IMR-90 (cell line): ENCODE measurements around the gene TMUB2. TPM values are rescaled to one million over a fixed set of nuclear protein-coding genes. Genes with fewer than 3 reads are reported as not detected.

Experiments
- ATAC-seq: fragments of 200-7000 bp; cut with Tn5 transposase; 2 replicates; pipeline ENCODE4 v1.9.1; 2020; ENCODE audit warnings: low read depth, mild to moderate bottlenecking, moderate library complexity
- BruUV-seq: library from RNA; stranded (reverse); fragments of 400-500 nt; replicated peaks from 2 replicates; lab custom pipeline; 2021; lab: Mats Ljungman, UMichigan
- CTCF ChIA-PET: fragments of 300-600 bp; formaldehyde crosslinking; extraction: SDS; loops from one replicate; lab custom pipeline; 2021; ENCODE audit warnings: antibody characterized with exemption; lab: Yijun Ruan, JAX
- POLR2A ChIA-PET: fragments of 300-600 bp; sonication (Branson Sonifier 250); formaldehyde crosslinking; loops from one replicate; lab custom pipeline; 2022; ENCODE audit warnings: antibody characterized with exemption; ENCODE audit not compliant: unreplicated experiment; lab: Charles Lee
- DNase-seq: peaks from one replicate; pipeline ENCODE4 v3.0.0; 2013
- H2AFZ ChIP-seq: replicated peaks from 2 replicates; pipeline ENCODE3; 2013; ENCODE audit warnings: low read length, mild to moderate bottlenecking; ENCODE audit not compliant: poor library complexity
- H2AK5ac ChIP-seq: 2 replicates; pipeline ENCODE4 v1.6.1; 2013; ENCODE audit warnings: low read depth, low read length, inconsistent platforms
- H2AK9ac ChIP-seq: replicated peaks from 2 replicates; pipeline ENCODE3; 2013; ENCODE audit warnings: mild to moderate bottlenecking, low read depth, low read length, moderate library complexity; ENCODE audit not compliant: poor library complexity
- H2BK120ac ChIP-seq: 2 replicates; pipeline ENCODE4 v1.6.1; 2013; ENCODE audit warnings: low read depth, low read length, inconsistent platforms
- H2BK15ac ChIP-seq: 3 replicates; pipeline ENCODE4 v1.6.1; 2013; ENCODE audit warnings: low read depth, low read length, inconsistent platforms
- H2BK20ac ChIP-seq: 2 replicates; pipeline ENCODE4 v1.6.1; 2013; ENCODE audit warnings: low read depth, mild to moderate bottlenecking, inconsistent platforms, low read length, moderate library complexity
- H2BK5ac ChIP-seq: 2 replicates; pipeline ENCODE4 v1.6.1; 2013; ENCODE audit warnings: mild to moderate bottlenecking, low read depth, low read length, inconsistent platforms; ENCODE audit not compliant: poor library complexity, severe bottlenecking
- H3K14ac ChIP-seq: replicated peaks from 2 replicates; pipeline ENCODE4 v1.6.1; 2013; ENCODE audit warnings: low read depth, low read length, inconsistent platforms
- H3K18ac ChIP-seq: 2 replicates; pipeline ENCODE4 v1.6.1; 2013; ENCODE audit warnings: low read depth, low read length, control low read depth
- H3K23ac ChIP-seq: 2 replicates; pipeline ENCODE4 v1.6.1; 2013; ENCODE audit warnings: low read depth, low read length, inconsistent platforms
- H3K27ac ChIP-seq: 2 replicates; pipeline ENCODE4 v1.5.1; 2013; ENCODE audit warnings: mild to moderate bottlenecking, control low read depth, low read length; ENCODE audit not compliant: insufficient read depth
- H3K27me3 ChIP-seq: 2 replicates; pipeline ENCODE4 v1.6.1; 2013; ENCODE audit warnings: low read length; ENCODE audit not compliant: control insufficient read depth, insufficient read depth
- H3K36me3 ChIP-seq: 2 replicates; pipeline ENCODE4 v1.6.1; 2013; ENCODE audit warnings: low read length, mixed read lengths; ENCODE audit not compliant: control insufficient read depth, insufficient read depth
- H3K4ac ChIP-seq: 2 replicates; pipeline ENCODE4 v1.6.1; 2013; ENCODE audit warnings: low read depth, low read length, inconsistent platforms
- H3K4me1 ChIP-seq: 2 replicates; pipeline ENCODE4 v1.6.1; 2013; ENCODE audit warnings: low read length, mixed read lengths; ENCODE audit not compliant: control insufficient read depth, insufficient read depth
- H3K4me2 ChIP-seq: 2 replicates; pipeline ENCODE4 v1.6.1; 2013; ENCODE audit warnings: low read depth, mild to moderate bottlenecking, control low read depth, low read length, moderate library complexity
- H3K4me3 ChIP-seq: 2 replicates; pipeline ENCODE4 v1.5.1; 2013; ENCODE audit warnings: low read depth, mild to moderate bottlenecking, control low read depth, low read length, moderate library complexity; ENCODE audit not compliant: insufficient read depth
- H3K56ac ChIP-seq: 2 replicates; pipeline ENCODE4 v1.6.1; 2013; ENCODE audit warnings: low read length, inconsistent platforms; ENCODE audit not compliant: insufficient read depth; ENCODE audit errors: extremely low read depth
- H3K79me1 ChIP-seq, 2 experiments: 2 replicates each; pipeline ENCODE4 v1.6.1; 2013; ENCODE audit warnings: low read length in 2 of 2, inconsistent platforms in 1 of 2, low read depth in 1 of 2
- H3K9ac ChIP-seq: 2 replicates; pipeline ENCODE4 v1.6.1; 2013; ENCODE audit warnings: low read depth, low read length, control low read depth
- H3K9me1 ChIP-seq: 2 replicates; pipeline ENCODE4 v1.6.1; 2013; ENCODE audit warnings: low read length, inconsistent platforms; ENCODE audit not compliant: insufficient read depth
- H3K9me3 ChIP-seq: 2 replicates; pipeline ENCODE4 v1.6.1; 2013; ENCODE audit warnings: low read length; ENCODE audit not compliant: control insufficient read depth, insufficient read depth
- H4K20me1 ChIP-seq: 2 replicates; pipeline ENCODE4 v1.6.1; 2013; ENCODE audit warnings: low read length, inconsistent platforms; ENCODE audit not compliant: insufficient read depth
- H4K5ac ChIP-seq: 2 replicates; pipeline ENCODE4 v1.6.1; 2013; ENCODE audit warnings: mild to moderate bottlenecking, low read depth, low read length, control low read depth
- H4K8ac ChIP-seq, 2 experiments: 2 replicates each; pipeline ENCODE4 v1.6.1; 2013; ENCODE audit warnings: low read depth in 2 of 2, low read length in 2 of 2, control low read depth in 1 of 2, inconsistent platforms in 1 of 2
- H4K91ac ChIP-seq: 2 replicates; pipeline ENCODE4 v1.6.1; 2013; ENCODE audit warnings: low read depth, low read length, inconsistent platforms; ENCODE audit not compliant: insufficient read depth
- BHLHE40 ChIP-seq: fragments of 150-350 bp; IDR thresholded peaks from 2 replicates; pipeline ENCODE4 v1.6.1; 2016; ENCODE audit warnings: mild to moderate bottlenecking, low read depth, low read length
- CEBPB ChIP-seq: IDR thresholded peaks from 2 replicates; pipeline ENCODE4 v1.6.1; 2012; ENCODE audit warnings: low read depth, low read length, improper control_type of control experiment
- CHD1 ChIP-seq: IDR thresholded peaks from 2 replicates; pipeline ENCODE4 v1.6.1; 2012; ENCODE audit warnings: low read depth, low read length, improper control_type of control experiment
- FOS ChIP-seq: fragments of 150-350 bp; IDR thresholded peaks from 2 replicates; pipeline ENCODE4 v1.6.1; 2016; ENCODE audit warnings: low read depth, low read length
- MAFK ChIP-seq: IDR thresholded peaks from 2 replicates; pipeline ENCODE4 v1.6.1; 2012; ENCODE audit warnings: low read depth, low read length, improper control_type of control experiment
- MAZ ChIP-seq: IDR thresholded peaks from 2 replicates; pipeline ENCODE4 v1.6.1; 2012; ENCODE audit warnings: low read depth, mild to moderate bottlenecking, low read length, improper control_type of control experiment, moderate library complexity, borderline replicate concordance
- MXI1 ChIP-seq: IDR thresholded peaks from 2 replicates; pipeline ENCODE4 v1.6.1; 2012; ENCODE audit warnings: low read depth, mild to moderate bottlenecking, low read length, moderate library complexity, borderline replicate concordance
- NFE2L2 ChIP-seq: fragments of 150-350 bp; IDR thresholded peaks from 2 replicates; pipeline ENCODE4 v1.6.1; 2016; ENCODE audit warnings: low read depth, mild to moderate bottlenecking, low read length
- POLR2A ChIP-seq: IDR thresholded peaks from 2 replicates; pipeline ENCODE4 v1.6.1; 2012; ENCODE audit warnings: mild to moderate bottlenecking, low read depth, low read length
- RAD21 ChIP-seq: IDR thresholded peaks from 2 replicates; pipeline ENCODE4 v1.6.1; 2012; ENCODE audit warnings: low read length, improper control_type of control experiment
- RCOR1 ChIP-seq: IDR thresholded peaks from 2 replicates; pipeline ENCODE4 v1.6.1; 2012; ENCODE audit warnings: mild to moderate bottlenecking, low read length, improper control_type of control experiment; ENCODE audit not compliant: insufficient replicate concordance
- RFX5 ChIP-seq: IDR thresholded peaks from 2 replicates; pipeline ENCODE4 v1.8.0; 2012; ENCODE audit warnings: low read depth, mild to moderate bottlenecking, low read length, moderate library complexity
- WGBS, 2 experiments: methylation state at CpG; one replicate each; pipeline versions ENCODE4 v1.1.5 to v1.1.7; 2013; ENCODE audit warnings: missing lambda C conversion rate in 2 of 2; ENCODE audit not compliant: insufficient read length in 1 of 2; ENCODE audit errors: extremely low coverage in 2 of 2; 5-methylcytosine and 5-hydroxymethylcytosine counted together
- dilution Hi-C: fragments of 300-500 bp; cut with HindIII; formaldehyde crosslinking; loops from one replicate; pipeline ENCODE4 v1.14.3; 2018; ENCODE audit warnings: low sequenced_read_pairs; ENCODE audit not compliant: unreplicated experiment
- in situ Hi-C: fragments of 300-500 bp; cut with MboI; formaldehyde crosslinking; loops from 3 replicates; pipeline ENCODE4 v1.14.3; 2019; ENCODE audit warnings: low sequenced_read_pairs, inconsistent platforms, mixed read lengths
- intact Hi-C: fragments of 100-400 bp; cut with micrococcal nuclease; formaldehyde crosslinking; loops from 2 replicates; pipeline ENCODE4 v1.10.0; 2022
- polyA plus RNA-seq, 3 experiments: library from polyadenylated mRNA; depleted of rRNA; stranded (reverse); fragments of >200 nt; gene quantifications; 2 replicates each; pipeline ENCODE4 v1.2.3, GENCODE V29; 2012; ENCODE audit warnings: low replicate concordance in 1 of 3
- total RNA-seq: library from RNA; depleted of rRNA; stranded (reverse); fragments of >200 nt; gene quantifications from 2 replicates; pipeline ENCODE4 v1.2.3, GENCODE V29; 2012
- TF ChIP-seq, protein P1 (sequence below): fragments of 150-350 bp; IDR thresholded peaks from 2 replicates; pipeline ENCODE4 v1.6.1; 2016; ENCODE audit warnings: low read depth, mild to moderate bottlenecking, low read length, moderate library complexity, borderline replicate concordance
- TF ChIP-seq, protein P2 (sequence below): conservative IDR thresholded peaks from 2 replicates; pipeline ENCODE4 v1.5.1; 2012; ENCODE audit warnings: mild to moderate bottlenecking, low read depth, low read length, improper control_type of control experiment
- TF ChIP-seq, protein P3 (sequence below): fragments of 150-350 bp; IDR thresholded peaks from 2 replicates; pipeline ENCODE4 v1.6.1; 2017; ENCODE audit warnings: mild to moderate bottlenecking, antibody characterized with exemption, low read length, low read depth

TMUB2 gene
- total and polyA plus RNA-seq, 2 of the 4 experiments (the other 2 are of a cell fraction), result 16.5 to 42.5 TPM

GRCh38 chr17:44176671-44177501, 9.9 kb upstream of the TMUB2 start:
- Histone ChIP-seq H3K79me1 (peaks cover 2 to 16% of the 10 kb centered on the region in 2 experiments), H2BK5ac (no peak overlapping the region), H3K27ac (no peak overlapping the region), H3K36me3 (peaks cover 19% of the 10 kb centered on the region), H2AK5ac (no peak overlapping the region), H3K14ac (no peak overlapping the region), H3K4me2 (no peak overlapping the region), H4K8ac (no peak overlapping the region), H2AK9ac (no peak overlapping the region), H3K23ac (no peak overlapping the region), H4K5ac (no peak overlapping the region), H3K4me3 (no peak overlapping the region), H2AFZ (no peak overlapping the region), H4K91ac (no peak overlapping the region), H3K27me3 (no peaks in the 10 kb centered on the region), H2BK20ac (no peak overlapping the region), H3K9me3 (no peaks in the 10 kb centered on the region), H3K4ac (no peak overlapping the region), H4K20me1 (peaks cover 3% of the 10 kb centered on the region), H3K18ac (no peak overlapping the region), H3K56ac (no peak overlapping the region), H2BK120ac (no peak overlapping the region), H3K4me1 (no peaks in the 10 kb centered on the region), H3K9me1 (no peaks in the 10 kb centered on the region), H3K9ac (no peak overlapping the region), H2BK15ac (no peak overlapping the region)
- dilution Hi-C loops, result no loop called here
- 93% methylated on average over 43 of the region's 54 CpGs; no CpG with 5 or more reads in 1 of the 2 experiments for WGBS, 2 experiments
- ChIA-PET POLR2A (no interaction called here), CTCF (interaction anchor here (0.6 kb wide), 1 partner anchor 36 kb away, joined by 3 read pairs; no protein-coding TSS in a partner anchor)
- ATAC-seq (no peak), DNase-seq (no peak)
- no TSS peak for BruUV-seq
- TF ChIP-seq BHLHE40 (no peak), CEBPB (no peak), MAFK (no peak), RAD21 (no peak), RFX5 (no peak), MXI1 (no peak), RCOR1 (no peak), MAZ (no peak), CHD1 (no peak), FOS (no peak), NFE2L2 (no peak), POLR2A (no peak)
- TF ChIP-seq, protein P1, sequence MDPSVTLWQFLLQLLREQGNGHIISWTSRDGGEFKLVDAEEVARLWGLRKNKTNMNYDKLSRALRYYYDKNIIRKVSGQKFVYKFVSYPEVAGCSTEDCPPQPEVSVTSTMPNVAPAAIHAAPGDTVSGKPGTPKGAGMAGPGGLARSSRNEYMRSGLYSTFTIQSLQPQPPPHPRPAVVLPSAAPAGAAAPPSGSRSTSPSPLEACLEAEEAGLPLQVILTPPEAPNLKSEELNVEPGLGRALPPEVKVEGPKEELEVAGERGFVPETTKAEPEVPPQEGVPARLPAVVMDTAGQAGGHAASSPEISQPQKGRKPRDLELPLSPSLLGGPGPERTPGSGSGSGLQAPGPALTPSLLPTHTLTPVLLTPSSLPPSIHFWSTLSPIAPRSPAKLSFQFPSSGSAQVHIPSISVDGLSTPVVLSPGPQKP, result no peak
- TF ChIP-seq, protein P2, sequence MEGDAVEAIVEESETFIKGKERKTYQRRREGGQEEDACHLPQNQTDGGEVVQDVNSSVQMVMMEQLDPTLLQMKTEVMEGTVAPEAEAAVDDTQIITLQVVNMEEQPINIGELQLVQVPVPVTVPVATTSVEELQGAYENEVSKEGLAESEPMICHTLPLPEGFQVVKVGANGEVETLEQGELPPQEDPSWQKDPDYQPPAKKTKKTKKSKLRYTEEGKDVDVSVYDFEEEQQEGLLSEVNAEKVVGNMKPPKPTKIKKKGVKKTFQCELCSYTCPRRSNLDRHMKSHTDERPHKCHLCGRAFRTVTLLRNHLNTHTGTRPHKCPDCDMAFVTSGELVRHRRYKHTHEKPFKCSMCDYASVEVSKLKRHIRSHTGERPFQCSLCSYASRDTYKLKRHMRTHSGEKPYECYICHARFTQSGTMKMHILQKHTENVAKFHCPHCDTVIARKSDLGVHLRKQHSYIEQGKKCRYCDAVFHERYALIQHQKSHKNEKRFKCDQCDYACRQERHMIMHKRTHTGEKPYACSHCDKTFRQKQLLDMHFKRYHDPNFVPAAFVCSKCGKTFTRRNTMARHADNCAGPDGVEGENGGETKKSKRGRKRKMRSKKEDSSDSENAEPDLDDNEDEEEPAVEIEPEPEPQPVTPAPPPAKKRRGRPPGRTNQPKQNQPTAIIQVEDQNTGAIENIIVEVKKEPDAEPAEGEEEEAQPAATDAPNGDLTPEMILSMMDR, result no peak
- TF ChIP-seq, protein P3, sequence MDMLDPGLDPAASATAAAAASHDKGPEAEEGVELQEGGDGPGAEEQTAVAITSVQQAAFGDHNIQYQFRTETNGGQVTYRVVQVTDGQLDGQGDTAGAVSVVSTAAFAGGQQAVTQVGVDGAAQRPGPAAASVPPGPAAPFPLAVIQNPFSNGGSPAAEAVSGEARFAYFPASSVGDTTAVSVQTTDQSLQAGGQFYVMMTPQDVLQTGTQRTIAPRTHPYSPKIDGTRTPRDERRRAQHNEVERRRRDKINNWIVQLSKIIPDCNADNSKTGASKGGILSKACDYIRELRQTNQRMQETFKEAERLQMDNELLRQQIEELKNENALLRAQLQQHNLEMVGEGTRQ, result no peak
- intact Hi-C loops, result no loop called here
- in situ Hi-C loops, result no loop called here
